VCaP (cell line): Measurements from ENCODE around the gene GJA3.

Experiments used
- H3K27ac ChIP-seq: fragments of 450-650 bp; 2 replicates; pipeline ENCODE4 v1.5.1; 2017
- TF ChIP-seq, protein P1 (sequence below): fragments of 450-650 bp; conservative IDR thresholded peaks from 2 replicates; pipeline ENCODE4 v1.5.1; 2017; ENCODE audit warnings: mild to moderate bottlenecking, moderate library complexity

GJA3 gene

DNA sequence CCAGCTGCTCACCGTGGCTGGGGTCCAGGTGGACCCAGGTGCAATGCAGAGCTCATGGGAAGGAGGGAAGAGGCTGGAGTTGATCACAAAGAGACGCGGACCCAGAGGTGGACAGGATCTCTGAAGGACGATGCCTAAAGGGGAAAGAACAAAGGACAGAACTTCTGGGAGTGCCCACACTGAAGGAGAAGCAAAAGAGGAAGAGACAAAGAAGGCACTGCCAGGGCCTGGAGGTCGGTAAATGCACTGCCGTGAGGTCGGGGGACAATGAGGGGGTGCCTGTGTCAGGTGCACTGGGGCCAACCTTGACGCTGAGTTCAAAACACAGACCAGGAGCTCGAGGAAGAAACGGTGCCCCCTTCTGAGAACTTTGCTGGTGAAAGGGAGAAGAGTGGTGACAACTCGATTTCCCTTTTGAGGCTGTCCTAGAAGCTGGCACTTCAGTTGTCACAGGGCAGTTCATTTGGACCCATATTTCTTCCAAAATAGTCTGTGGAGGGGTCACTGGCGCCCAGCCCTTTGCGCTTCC, 55.6 kb downstream of the GJA3 start:
- H3K27ac ChIP-seq, result no peak overlapping the region
- TF ChIP-seq, protein P1, sequence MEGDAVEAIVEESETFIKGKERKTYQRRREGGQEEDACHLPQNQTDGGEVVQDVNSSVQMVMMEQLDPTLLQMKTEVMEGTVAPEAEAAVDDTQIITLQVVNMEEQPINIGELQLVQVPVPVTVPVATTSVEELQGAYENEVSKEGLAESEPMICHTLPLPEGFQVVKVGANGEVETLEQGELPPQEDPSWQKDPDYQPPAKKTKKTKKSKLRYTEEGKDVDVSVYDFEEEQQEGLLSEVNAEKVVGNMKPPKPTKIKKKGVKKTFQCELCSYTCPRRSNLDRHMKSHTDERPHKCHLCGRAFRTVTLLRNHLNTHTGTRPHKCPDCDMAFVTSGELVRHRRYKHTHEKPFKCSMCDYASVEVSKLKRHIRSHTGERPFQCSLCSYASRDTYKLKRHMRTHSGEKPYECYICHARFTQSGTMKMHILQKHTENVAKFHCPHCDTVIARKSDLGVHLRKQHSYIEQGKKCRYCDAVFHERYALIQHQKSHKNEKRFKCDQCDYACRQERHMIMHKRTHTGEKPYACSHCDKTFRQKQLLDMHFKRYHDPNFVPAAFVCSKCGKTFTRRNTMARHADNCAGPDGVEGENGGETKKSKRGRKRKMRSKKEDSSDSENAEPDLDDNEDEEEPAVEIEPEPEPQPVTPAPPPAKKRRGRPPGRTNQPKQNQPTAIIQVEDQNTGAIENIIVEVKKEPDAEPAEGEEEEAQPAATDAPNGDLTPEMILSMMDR, result no peak

DNA sequence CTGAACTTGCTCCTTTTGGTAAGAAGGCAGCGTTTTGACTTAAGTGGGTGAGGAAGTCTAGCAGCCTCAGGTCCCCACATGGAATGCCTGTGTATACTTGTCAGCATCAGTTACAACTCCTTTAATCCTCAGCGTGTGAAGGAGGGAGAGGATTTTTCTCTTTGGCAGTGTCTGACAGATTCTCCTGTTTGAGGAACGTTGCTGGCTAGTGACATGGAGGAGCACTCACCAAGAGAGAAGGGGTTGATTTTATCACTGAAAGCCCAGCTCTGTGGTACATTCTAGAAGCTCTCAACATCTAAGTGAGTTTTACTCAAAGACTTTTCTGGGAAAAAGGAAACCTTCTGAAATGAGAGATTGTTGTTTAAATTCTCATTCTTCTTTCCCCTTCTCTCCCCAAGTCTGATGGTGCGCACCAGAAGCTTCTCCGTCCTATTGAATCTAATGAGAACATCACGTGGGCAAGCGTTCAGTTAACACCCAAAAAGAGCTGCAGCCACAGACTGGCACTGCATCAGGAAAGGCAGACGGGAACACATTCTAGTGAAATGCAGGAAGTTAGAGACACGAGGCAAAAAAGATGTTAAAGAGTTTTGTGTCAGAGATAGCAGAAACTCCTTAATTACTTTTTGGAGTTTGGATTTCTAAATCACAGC, 58.2 kb downstream of the GJA3 start:
- TF ChIP-seq, protein P1, result no peak
- H3K27ac ChIP-seq, result peak overlapping the region; percentile 54

DNA sequence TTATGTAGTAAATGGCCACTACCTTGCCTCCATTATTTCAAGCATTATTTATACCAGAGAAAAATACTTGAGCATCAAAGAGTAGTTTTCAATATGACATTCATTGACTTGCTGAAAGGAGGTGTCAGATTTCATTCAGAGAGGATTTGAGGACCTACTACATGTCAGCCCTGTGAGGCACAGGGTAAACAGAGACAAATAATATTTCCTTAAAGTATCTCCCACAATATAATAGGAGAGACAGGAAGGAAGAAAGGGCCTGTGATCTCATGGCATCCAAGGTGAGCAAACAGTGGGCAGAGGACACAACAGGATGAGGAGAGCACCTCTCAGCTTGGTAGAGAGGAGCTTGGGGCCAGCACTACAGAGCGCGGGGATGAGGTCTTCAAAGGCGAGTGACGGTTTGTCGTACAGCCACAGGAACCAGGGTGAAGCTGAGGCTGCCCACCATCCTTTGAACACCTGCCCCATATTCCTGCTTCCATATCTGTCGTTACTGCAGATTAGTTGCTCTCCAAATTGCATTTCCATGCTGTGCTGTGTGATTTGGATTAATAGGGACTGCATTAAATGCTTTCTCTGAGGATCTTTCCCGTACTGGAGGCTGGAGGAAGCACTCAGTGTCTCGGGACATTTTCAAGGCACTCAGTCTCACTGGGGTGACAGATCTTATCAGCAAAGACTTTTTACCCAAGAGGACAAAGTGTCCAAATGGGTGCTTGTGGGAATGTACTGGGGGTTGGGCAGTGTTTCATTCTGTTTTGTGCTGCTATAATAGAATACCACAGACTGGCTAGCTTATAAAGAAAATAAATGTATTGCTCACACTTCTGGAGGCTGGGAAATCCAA, 59.2 kb downstream of the GJA3 start:
- peak overlapping the region; percentile 54 for H3K27ac ChIP-seq
- TF ChIP-seq, protein P1, result no peak

DNA sequence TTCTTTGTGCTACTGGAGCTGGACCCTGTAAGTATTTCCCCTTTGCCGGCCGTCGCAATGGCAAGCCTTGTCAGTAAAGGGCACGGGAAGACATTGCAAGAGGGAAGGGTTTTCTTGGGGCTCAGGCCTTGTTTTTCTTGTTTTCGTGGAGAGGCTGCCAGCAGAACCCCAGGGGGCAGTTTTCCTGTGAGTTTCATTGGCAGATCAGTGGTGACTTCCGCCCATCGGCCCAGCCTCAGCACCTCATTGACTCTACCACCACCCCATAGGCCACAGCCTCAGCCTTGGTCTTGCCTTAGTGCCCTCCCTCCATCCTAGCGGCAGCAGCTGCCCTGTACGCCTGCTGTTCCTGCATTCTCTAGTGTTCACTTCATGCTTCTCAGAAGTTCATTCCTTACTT, 61.5 kb downstream of the GJA3 start:
- H3K27ac ChIP-seq, result no peak overlapping the region
- TF ChIP-seq, protein P1, result no peak

DNA sequence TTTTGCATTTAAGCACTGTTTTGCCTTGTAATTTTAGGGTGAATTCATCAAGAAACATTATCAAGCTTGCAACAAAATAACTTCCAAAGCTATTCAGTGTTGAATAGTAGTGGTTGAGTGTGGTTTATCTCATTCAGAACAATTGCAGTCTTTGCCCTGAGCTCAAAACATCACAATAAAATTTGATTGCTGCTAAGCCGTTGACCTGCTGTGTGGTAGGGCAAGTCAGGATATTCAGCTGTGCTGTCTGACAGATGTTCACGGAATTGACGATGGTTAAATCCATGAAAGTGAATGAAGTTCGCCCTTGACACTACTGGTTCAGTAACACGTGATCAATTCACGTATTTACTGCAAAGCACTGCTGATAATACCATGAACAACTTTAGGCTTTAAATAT, 66.9 kb downstream of the GJA3 start:
- TF ChIP-seq, protein P1, result no peak
- H3K27ac ChIP-seq, result no peak overlapping the region

DNA sequence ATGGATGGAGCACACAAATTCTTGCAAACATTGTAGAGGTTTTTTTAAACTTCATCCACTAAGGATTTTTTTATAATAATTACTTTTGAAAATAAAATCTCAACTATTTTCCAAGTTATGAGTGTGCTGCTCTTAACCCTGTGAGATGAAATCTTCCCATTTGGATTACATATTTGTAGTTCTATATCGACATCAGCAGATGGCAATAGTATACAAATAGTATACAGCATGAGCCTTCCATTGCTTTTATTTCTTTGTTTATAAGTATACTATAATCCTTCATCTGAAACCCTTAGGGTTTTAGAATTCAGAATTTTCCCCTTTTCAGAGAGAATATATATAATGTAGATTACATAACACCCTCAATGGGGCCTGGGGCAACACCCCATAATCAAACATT, 70.5 kb downstream of the GJA3 start:
- TF ChIP-seq, protein P1, result peak; percentile 55
- no peak overlapping the region for H3K27ac ChIP-seq
